Activated effector memory CD4-positive, alpha-beta T cell treated with anti-CD3 and anti-CD28 coated beads, Interleukin-2, amount 50 U/mL, for 16 hours (primary cell): Measurements from ENCODE around the gene SEC22B.
"Not testable (repeated sequence)": the region's sequence is repeated elsewhere in the genome, so short reads cannot be mapped to it uniquely, and the experiment has no call there.

Experiments used
- DNase-seq: peaks from one replicate; pipeline ENCODE4 v3.0.0-alpha.2; 2020

The SEC22B gene

GRCh38 chr1:120112212-120112611 is 64.1 kb downstream of the SEC22B start:
- not testable (repeated sequence) for DNase-seq

- DNase-seq = not testable (repeated sequence)
These were observed 64.5 kb downstream of the SEC22B start for GRCh38 chr1:120111771-120112170.

GRCh38 chr1:120111008-120111407 is 65.3 kb downstream of the SEC22B start:
- DNase-seq = not testable (repeated sequence)

- not testable (repeated sequence) for DNase-seq
These were observed 66.7 kb downstream of the SEC22B start for GRCh38 chr1:120109656-120110055.

- not testable (repeated sequence) for DNase-seq
These were observed 67.1 kb downstream of the SEC22B start for GRCh38 chr1:120109180-120109579.

GRCh38 chr1:120105288-120105687 is 71.0 kb downstream of the SEC22B start:
- DNase-seq = not testable (repeated sequence)

- DNase-seq = not testable (repeated sequence)
These were observed 72.6 kb downstream of the SEC22B start for GRCh38 chr1:120103768-120104167.

- not testable (repeated sequence) for DNase-seq
These were observed 74.7 kb downstream of the SEC22B start for GRCh38 chr1:120101593-120101992.
